ENCODE data around the gene INPP5A.
"Not testable (repeated sequence)": the region's sequence is repeated elsewhere in the genome, so short reads cannot be mapped to it uniquely, and the experiment has no call there.

Gene INPP5A

GRCh38 chr10:132678436-132679216, 141.0 kb downstream of the INPP5A start:
- DNase-seq (ENCODE audit: low spot score), result no peak

DNA sequence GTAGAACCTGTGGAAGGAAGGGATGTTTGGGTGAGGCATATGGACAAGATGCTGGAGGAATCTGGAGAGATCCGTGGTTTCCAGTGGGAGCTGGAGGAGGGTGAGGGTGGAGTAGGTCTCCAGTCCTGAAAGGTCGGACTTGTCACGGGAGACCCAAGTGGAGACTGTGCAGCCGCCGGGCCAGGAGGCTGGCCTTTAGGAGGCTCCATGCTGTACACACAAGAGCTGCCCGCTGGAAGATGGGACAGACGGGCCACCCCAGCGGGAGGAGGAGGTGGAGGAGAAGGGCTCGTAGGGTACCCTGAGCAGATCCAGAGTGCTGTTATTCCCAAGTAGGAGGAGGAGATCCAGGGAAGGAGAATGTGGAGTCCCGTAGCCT, 141.6 kb downstream of the INPP5A start:
- no peak for DNase-seq (ENCODE audit: low spot score)

- no peak for DNase-seq (ENCODE audit: low spot score)
These were observed 142.1 kb downstream of the INPP5A start for GRCh38 chr10:132679640-132680039.

DNA sequence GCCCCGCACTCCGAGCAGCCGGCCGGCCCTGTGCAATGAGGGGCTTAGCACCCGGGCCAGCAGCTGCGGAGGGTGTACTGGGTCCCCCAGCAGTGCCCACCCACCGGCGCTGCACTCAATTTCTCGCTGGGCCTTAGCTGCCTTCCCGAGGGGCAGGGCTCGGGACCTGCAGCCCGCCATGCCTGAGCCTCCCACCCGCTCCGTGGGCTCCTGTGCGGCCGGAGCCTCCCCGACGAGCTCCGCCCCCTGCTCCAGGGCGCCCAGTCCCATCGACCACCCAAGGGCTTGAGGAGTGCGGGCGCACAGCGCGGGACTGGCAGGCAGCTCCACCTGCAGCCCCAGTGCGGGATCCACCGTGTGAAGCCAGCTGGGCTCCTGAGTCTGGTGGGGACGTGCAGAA, 143.2 kb downstream of the INPP5A start:
- not testable (repeated sequence) for DNase-seq (ENCODE audit: low spot score)

DNA sequence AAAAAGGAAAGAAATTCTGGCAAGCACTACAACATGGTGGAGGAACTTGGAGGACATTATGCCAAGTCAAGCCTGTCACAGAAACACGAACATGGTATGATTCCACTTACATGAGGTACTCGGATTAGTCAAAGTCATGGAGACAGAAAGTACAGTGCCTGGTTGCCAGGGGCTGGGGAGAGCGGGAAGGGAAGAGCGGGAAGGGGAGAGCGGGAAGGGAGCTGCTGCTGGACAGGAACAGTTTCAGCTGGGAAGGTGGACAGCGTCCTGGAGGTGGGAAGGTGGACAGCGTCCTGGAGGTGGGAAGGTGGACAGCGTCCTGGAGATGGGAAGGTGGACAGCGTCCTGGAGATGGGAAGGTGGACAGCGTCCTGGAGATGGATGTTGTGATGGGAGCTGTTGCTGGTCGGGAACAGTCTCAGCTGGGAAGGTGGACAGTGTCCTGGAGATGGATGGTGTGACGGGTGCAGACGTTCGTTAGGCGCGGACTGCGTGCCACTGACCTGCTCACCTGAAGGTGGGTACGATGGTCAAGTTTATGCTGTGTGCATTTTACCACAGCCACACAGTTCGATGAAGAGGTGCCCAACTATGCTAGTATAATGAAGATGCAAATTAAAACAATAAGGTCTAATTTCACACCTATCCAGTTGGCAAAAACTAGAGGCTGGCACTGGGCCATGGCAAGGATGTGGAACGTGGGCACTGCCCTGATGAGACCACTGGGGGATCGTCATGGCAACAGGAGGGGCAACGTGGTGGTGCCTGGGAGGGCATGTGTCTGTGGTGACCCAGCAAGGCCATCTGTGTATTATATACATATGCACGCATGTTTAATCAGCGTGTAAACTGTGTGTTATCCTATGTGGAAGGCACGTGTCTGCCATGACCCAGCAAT, 144.5 kb downstream of the INPP5A start:
- DNase-seq (ENCODE audit: low spot score), result no peak

DNA sequence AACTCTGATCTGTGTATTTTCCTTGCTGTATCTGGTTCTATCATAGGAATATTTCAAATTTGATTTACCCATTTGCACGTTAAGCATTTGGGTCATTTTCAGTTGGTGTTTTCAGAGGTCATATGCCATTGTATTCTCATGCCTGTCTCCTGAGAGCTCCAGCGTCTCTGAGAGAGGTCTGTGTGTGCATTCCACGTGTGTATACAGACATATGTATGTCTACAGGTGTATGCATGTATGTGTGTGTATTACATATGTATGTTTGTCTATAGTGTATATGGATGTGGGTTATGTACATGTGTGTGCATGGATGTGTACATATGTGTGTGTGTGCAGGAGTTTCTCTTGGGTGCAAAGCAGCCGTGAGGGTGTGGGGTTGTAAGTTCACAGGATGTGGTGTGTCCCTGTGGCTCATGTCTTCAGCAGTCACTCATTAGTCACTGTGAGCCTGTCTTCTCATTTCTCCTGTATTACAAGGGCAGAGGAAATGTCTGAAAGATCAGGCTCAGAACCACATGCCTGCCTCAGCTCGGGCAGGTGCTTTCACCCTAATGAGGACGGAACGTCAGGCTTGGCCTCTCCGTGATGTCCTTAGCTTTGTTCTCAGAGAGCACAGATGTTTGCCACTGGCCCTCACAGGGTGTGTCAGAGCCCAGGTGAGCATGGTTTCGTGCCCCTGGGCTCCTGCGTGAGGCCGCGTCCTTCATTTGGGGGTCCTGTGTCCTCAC, 146.7 kb downstream of the INPP5A start:
- DNase-seq (ENCODE audit: low spot score), result no peak

GRCh38 chr10:132685101-132685891, 147.7 kb downstream of the INPP5A start:
- no peak for DNase-seq (ENCODE audit: low spot score)

GRCh38 chr10:132685921-132686680, 148.5 kb downstream of the INPP5A start:
- no peak for DNase-seq (ENCODE audit: low spot score)

- no peak for DNase-seq (ENCODE audit: low spot score)
These were observed 149.8 kb downstream of the INPP5A start for GRCh38 chr10:132687181-132687892.

DNA sequence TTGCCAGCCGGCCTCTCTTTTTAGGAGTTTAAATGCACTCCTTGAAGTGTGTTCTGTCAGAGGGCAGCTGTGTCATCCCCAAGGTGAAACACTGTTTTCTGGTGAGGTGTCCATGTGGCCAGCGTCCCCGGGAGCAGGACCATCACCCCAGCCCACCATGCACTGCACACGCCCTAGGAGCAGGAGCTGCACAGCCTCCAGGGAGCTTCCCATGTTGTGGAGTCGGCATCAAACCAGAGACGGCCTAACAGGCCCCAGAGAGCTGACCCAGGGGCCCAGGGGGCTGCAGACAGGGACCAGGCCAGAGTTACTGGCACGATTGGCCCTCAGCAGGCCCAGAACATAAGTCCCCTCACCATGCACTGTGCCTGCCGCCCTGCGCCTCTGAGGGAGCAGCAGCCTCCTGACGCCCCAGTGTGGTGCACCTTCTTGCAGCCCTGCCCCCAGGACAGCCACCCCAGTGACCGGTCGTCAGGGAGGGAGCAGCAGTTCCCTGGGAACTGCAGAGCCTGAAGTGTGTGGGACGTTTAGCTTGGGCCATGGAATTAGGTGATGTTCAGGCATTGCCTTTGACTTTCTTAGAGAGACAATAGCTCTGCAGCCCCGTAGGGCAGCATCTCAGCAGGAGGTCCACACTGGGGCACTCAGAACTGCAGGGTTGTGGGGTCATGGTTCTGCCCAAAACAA, 150.4 kb downstream of the INPP5A start:
- DNase-seq (ENCODE audit: low spot score), result no peak

GRCh38 chr10:132688580-132689420, 151.2 kb downstream of the INPP5A start:
- DNase-seq (ENCODE audit: low spot score), result no peak

DNA sequence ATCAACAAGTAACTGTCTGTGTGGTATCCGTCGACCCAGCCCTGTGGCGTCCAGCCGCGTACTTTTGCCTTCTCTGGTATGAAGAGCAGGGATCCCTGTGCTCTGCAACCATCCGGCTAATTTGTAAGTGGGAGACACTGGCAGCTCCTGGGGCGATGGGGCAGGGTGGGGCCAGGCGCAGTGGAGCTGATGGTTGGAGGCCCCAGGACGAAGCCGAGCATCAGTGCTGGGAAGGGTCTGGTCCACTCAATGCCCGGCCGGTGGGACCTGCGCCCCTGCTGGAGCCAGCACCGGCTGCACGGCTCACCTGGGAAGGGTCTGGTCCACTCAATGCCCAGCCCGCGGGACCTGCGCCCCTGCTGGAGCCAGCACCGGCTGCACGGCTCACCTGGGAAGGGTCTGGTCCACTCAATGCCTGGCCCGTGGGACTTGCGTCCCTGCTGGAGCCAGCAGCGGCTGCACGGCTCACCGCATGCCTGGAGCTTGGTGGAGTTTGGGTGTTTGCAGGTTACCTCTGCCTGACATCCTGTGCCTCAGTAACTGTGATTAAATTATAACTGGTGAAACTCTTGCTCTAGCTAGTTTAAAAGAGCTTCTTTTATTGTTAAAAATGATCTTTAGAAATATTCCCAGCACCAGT, 152.3 kb downstream of the INPP5A start:
- DNase-seq (ENCODE audit: low spot score), result no peak

- DNase-seq (ENCODE audit: low spot score), result no peak
These were observed 152.8 kb downstream of the INPP5A start for GRCh38 chr10:132690401-132690800.

DNA sequence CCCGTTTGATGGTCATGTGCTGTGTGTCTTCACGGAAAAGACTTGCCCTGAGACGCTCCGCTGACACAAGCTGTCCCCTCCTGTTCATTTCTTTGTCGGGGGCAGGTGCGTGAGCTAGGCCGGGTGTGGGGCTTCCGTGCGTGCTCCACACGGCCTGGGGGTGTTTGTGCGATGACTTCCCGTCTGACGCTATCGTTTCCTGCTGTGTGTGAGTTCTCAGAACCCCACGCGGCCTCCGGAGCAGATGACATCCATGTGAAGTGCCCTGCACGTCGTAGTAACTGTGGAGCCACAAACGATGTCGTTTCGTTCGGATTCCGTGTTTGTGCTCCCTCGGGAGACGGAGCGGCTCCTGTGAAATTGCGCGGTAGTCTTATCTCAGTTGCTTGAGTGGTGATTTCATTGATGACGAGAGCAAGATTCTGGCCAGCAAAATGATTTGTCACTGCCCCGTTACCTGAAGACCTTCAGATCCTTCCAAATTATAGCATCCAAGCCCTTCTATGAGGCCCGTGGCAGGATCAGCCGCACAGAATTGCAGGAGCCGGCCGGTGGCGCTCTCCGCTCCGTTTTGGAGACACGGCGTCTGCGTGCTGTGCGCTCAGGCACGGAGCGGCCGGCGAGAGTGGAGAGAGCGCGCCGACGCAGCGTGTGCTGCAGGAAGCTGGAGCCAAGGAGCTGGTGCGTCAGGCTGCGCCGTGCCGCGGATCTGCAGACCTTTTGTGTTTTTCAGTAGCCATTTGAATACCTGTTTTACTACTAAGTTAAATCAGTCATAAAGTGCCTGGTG, 153.4 kb downstream of the INPP5A start:
- no peak for DNase-seq (ENCODE audit: low spot score)

DNA sequence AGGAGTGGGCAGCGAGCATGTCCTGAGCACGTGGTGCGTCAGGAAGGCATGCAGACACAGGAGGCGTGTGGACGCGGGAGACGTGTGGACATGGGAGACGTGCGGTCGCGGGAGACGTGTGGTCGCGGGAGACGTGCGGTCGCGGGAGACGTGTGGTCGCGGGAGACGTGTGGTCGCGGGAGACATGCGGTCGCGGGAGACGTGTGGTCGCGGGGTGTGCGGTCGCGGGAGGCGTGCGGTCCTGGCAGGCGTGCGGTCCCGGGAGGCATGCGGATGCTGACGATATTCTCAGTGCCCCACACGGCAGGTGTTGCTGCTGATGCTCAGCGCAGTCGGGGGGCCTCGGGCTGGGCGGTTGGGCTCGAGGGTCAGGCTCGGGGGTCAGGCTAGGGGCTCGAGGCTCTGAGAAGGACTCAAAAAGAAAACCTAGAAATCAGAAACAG, 154.1 kb downstream of the INPP5A start:
- no peak for DNase-seq (ENCODE audit: low spot score)

GRCh38 chr10:132692311-132692710, 154.7 kb downstream of the INPP5A start:
- no peak for DNase-seq (ENCODE audit: low spot score)

- no peak for DNase-seq (ENCODE audit: low spot score)
These were observed 156.1 kb downstream of the INPP5A start for GRCh38 chr10:132693676-132694075.
